GM21717 (cell line): ENCODE data around the gene ELAVL3.
"Not testable (repeated sequence)": the region's sequence is repeated elsewhere in the genome, so short reads cannot be mapped to it uniquely, and the experiment has no call there.

ENCODE experiments used
- ATAC-seq: cut with Tn5 transposase; IDR thresholded peaks from one replicate; pipeline ENCODE4 v1.9.1; 2021; ENCODE audit warnings: mild to moderate bottlenecking, moderate library complexity; ENCODE audit not compliant: unreplicated experiment

Gene ELAVL3

GRCh38 chr19:11486661-11487503, 6.0 kb upstream of the ELAVL3 start:
- no peak for ATAC-seq

GRCh38 chr19:11485245-11485837, 4.5 kb upstream of the ELAVL3 start:
- ATAC-seq = no peak

- ATAC-seq = no peak
These were observed 2.7 kb upstream of the ELAVL3 start for GRCh38 chr19:11483366-11484111.

GRCh38 chr19:11482384-11483050, 1.7 kb upstream of the ELAVL3 start:
- no peak for ATAC-seq

- no peak for ATAC-seq
These were observed 913 bp upstream of the ELAVL3 start for GRCh38 chr19:11481534-11482383.

- ATAC-seq = no peak
These were observed 740 bp downstream of the ELAVL3 start for GRCh38 chr19:11479898-11480714.

- ATAC-seq = no peak
These were observed 1.6 kb downstream of the ELAVL3 start for GRCh38 chr19:11479090-11479897.

- no peak for ATAC-seq
These were observed 2.4 kb downstream of the ELAVL3 start for GRCh38 chr19:11478167-11479089.

- no peak for ATAC-seq
These were observed 5.0 kb downstream of the ELAVL3 start for GRCh38 chr19:11475861-11476260.

- ATAC-seq = not testable (repeated sequence)
These were observed 5.5 kb downstream of the ELAVL3 start for GRCh38 chr19:11475343-11475742.

- no peak for ATAC-seq
These were observed 7.1 kb downstream of the ELAVL3 start for GRCh38 chr19:11473725-11474124.

GRCh38 chr19:11468266-11468845, 12.5 kb downstream of the ELAVL3 start:
- ATAC-seq = not testable (repeated sequence)

- ATAC-seq = no peak
These were observed 15.2 kb downstream of the ELAVL3 start for GRCh38 chr19:11465600-11465999.

GRCh38 chr19:11464333-11465265, 16.2 kb downstream of the ELAVL3 start:
- no peak for ATAC-seq

GRCh38 chr19:11463391-11463790, 17.5 kb downstream of the ELAVL3 start:
- no peak for ATAC-seq

GRCh38 chr19:11461453-11461852, 19.4 kb downstream of the ELAVL3 start:
- no peak for ATAC-seq
